Testis (tissue), 3 donors: Measurements from ENCODE around the gene CADPS. TPM values are rescaled to one million over a fixed set of nuclear protein-coding genes. Genes with fewer than 3 reads are reported as not detected.
A peak's percentile ranks its signal among the peaks of the same experiment; 100 is the strongest.

Source experiments
- DNase-seq: peaks from one replicate; pipeline ENCODE4 v3.0.0-alpha.2; 2019
- H3K27ac ChIP-seq, 2 donors: fragments of 200-600 bp; sonication (generic); one replicate each; pipeline ENCODE4 v1.5.1; 2019
- H3K27me3 ChIP-seq: fragments of 200-600 bp; sonication (generic); one replicate; pipeline ENCODE4 v1.5.1; 2019
- H3K36me3 ChIP-seq: fragments of 200-600 bp; sonication (generic); one replicate; pipeline ENCODE4 v1.5.1; 2017; ENCODE audit warnings: low read depth; ENCODE audit errors: missing control alignments
- H3K4me1 ChIP-seq: fragments of 200-600 bp; sonication (generic); one replicate; pipeline ENCODE4 v1.5.1; 2019
- H3K4me3 ChIP-seq, 2 donors: fragments of 200-600 bp; sonication (generic); one replicate each; pipeline ENCODE4 v1.5.1; 2017 to 2019
- H3K9me3 ChIP-seq: fragments of 200-600 bp; sonication (generic); one replicate; pipeline ENCODE4 v1.5.1; 2017
- POLR2A ChIP-seq: fragments of 450-650 bp; IDR thresholded peaks from one replicate; pipeline ENCODE4 v1.6.1; 2017; ENCODE audit warnings: antibody characterized with exemption, mild to moderate bottlenecking, moderate library complexity
- WGBS, 2 donors: methylation state at CpG; one replicate each; pipeline ENCODE4 v1.1.5; 2018; 5-methylcytosine and 5-hydroxymethylcytosine counted together
- intact Hi-C: fragments of 100-400 bp; cut with DNase I; formaldehyde crosslinking; loops from one replicate; pipeline ENCODE4 v1.15.1; 2023; ENCODE audit warnings: low total_unique reads
- polyA plus RNA-seq: library from polyadenylated mRNA; stranded (reverse); fragments of 350-450 nt; fragmentation: Illumina TruSeq; extraction: RNeasy Lipid Tissue Mini Kit (QIAGEN cat#74804); gene quantifications from one replicate; pipeline ENCODE4 v1.2.3, GENCODE V29; 2014; ENCODE audit warnings: low read depth, low replicate concordance; ENCODE audit not compliant: insufficient read depth
- total RNA-seq, 2 donors: library from RNA; depleted of rRNA; stranded (reverse); fragments of >200 nt; gene quantifications; one replicate each; pipeline ENCODE4 v1.2.3, GENCODE V29; 2016
- TF ChIP-seq, protein P1 (sequence below), 3 experiments: fragments of 450-650 bp in 2 of 3; fragments of 200-600 bp in 1 of 3; sonication (generic) in 1 of 3; IDR thresholded peaks; one replicate each; pipeline ENCODE4 v1.5.1; 2016 to 2019; ENCODE audit warnings: antibody characterized with exemption in 3 of 3, mild to moderate bottlenecking in 2 of 3, moderate library complexity in 1 of 3

The CADPS gene
- total and polyA plus RNA-seq, 3 donors from 2014 or later, result 8.6 to 56.4 (median 21.6) TPM

DNA sequence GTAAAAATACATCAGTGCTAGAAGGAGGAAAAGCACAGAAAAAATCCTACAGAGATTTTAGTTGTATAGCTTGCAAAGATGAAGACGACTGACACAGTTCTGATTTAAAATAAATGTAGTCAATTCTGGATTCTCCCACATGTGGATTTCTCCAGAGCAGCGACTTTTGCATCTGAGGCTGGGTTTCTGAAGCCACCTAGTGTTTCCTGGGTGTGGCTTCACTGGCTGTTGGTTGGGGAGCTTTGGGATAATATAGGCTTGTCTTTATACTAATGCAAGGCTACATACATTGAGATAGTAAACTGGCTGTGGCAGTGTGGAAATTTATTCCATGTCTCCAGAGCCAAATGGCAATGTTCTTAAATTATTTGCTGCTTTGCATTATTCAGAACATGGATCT, 343.7 kb downstream of the CADPS start:
- intact Hi-C loops, result no loop called here
- Histone ChIP-seq H3K9me3 (no peaks in the 10 kb centered on the region), H3K36me3 (no peaks in the 10 kb centered on the region), H3K4me3 (no peak overlapping the region), H3K27me3 (no peaks in the 10 kb centered on the region), H3K4me1 (no peaks in the 10 kb centered on the region), H3K27ac (no peak overlapping the region)
- WGBS, 2 donors, result 41 to 42% methylated on average over 2 of the region's 2 CpGs
- no peak for DNase-seq
- TF ChIP-seq POLR2A, result no peak
- TF ChIP-seq, protein P1, sequence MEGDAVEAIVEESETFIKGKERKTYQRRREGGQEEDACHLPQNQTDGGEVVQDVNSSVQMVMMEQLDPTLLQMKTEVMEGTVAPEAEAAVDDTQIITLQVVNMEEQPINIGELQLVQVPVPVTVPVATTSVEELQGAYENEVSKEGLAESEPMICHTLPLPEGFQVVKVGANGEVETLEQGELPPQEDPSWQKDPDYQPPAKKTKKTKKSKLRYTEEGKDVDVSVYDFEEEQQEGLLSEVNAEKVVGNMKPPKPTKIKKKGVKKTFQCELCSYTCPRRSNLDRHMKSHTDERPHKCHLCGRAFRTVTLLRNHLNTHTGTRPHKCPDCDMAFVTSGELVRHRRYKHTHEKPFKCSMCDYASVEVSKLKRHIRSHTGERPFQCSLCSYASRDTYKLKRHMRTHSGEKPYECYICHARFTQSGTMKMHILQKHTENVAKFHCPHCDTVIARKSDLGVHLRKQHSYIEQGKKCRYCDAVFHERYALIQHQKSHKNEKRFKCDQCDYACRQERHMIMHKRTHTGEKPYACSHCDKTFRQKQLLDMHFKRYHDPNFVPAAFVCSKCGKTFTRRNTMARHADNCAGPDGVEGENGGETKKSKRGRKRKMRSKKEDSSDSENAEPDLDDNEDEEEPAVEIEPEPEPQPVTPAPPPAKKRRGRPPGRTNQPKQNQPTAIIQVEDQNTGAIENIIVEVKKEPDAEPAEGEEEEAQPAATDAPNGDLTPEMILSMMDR (IDR thresholded peaks at IDR 0.05), result no peak

DNA sequence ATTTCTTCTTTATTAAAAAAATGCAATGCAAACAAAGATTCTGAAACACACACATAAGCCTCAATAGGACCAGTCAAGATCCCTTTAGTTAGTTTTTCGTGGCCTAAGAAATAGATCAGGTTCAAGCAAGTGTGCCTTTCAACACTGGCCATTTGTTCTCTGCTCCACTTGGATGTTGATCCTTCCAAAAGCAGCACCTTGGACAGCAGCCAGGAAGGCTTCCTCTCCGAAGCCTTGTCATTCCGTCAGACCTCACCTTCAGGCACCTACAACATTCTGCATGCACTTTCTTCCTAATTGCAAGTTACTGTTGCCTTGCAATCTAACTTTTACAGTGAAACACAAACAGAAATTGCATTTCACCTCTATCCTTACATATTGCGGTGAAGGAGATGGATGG, 346.0 kb downstream of the CADPS start:
- Histone ChIP-seq H3K4me1 (no peaks in the 10 kb centered on the region), H3K27ac (no peak overlapping the region), H3K36me3 (no peaks in the 10 kb centered on the region), H3K27me3 (no peaks in the 10 kb centered on the region), H3K4me3 (no peak overlapping the region), H3K9me3 (no peaks in the 10 kb centered on the region)
- WGBS, 2 donors, result 41 to 45% methylated on average over 4 of the region's 4 CpGs
- intact Hi-C loops, result no loop called here
- no peak for TF ChIP-seq POLR2A
- TF ChIP-seq, protein P1 (IDR thresholded peaks at IDR 0.05), result no peak
- DNase-seq, result peak; percentile 47

DNA sequence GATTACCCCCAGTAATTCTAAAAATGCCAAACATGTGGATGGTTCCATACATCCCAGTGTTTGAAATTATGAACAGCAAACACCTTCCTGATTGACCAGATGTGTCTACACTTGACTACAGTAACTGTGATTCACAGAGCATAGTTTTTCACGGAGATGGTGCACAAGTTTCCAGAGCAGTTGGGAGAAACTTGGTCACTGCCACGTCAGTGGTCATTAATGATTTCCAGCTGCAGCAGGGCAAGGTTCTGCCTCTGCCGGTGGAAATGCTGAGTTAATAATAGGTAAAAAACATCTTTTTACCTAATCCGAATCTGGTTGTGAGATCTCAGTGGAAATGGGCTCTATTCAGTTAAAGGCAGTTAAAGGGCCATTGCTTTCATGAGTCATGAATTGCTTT, 347.7 kb downstream of the CADPS start:
- intact Hi-C loops, result no loop called here
- Histone ChIP-seq H3K4me3 (no peak overlapping the region), H3K4me1 (no peaks in the 10 kb centered on the region), H3K27me3 (no peaks in the 10 kb centered on the region), H3K27ac (no peak overlapping the region), H3K36me3 (no peaks in the 10 kb centered on the region), H3K9me3 (no peaks in the 10 kb centered on the region)
- no peak for TF ChIP-seq POLR2A
- TF ChIP-seq, protein P1 (IDR thresholded peaks at IDR 0.05), result no peak
- 68 to 76% methylated on average over 3 to 4 of the region's 4 CpGs for WGBS, 2 donors
- DNase-seq, result no peak

DNA sequence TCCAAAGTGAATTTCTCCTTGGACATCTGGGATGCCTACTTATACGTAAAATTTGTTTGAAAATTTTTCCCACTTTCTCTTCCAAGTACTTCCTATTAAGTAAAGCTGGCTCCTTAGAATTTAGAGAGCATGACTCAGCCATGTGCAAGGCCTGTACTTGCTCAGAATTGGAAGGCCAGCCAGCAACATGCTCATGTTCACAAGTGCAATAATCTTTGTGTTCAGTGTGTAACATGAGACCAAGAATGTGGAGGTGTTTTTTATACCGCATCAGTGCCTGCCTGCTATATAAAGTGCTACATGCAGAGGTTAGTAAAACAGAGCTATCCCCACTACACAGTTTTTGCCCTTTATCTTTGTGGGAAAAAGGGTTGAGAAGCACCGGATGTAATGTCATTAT, 349.9 kb downstream of the CADPS start:
- no peaks in the 10 kb centered on the region for H3K9me3 ChIP-seq
- H3K4me1 ChIP-seq, result no peaks in the 10 kb centered on the region
- WGBS, 2 donors, result 74 to 75% methylated on average over 3 of the region's 3 CpGs
- no peak for DNase-seq
- no peaks in the 10 kb centered on the region for H3K36me3 ChIP-seq
- no peaks in the 10 kb centered on the region for H3K27me3 ChIP-seq
- H3K4me3 ChIP-seq, result no peak overlapping the region
- H3K27ac ChIP-seq, result no peak overlapping the region
- intact Hi-C loops, result no loop called here
- TF ChIP-seq, protein P1 (IDR thresholded peaks at IDR 0.05), result no peak
- no peak for TF ChIP-seq POLR2A

DNA sequence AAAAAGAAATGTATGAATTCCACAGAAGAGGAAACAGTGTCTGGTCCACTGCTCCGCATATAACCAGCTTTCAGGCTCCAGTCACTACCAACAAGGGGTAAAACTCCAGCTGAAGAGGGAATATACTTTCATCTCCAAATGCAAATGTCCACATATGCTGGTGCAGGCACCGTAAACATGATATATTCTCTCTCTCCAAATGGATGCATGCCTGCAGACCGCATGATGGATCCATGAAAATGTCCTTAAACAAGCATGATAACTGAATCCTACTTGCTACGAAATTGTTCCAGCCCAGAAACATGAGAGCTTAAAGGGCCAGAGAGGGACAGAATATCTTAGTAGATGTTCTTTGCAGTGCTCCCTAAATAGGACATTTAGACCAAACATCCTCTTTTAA, 351.5 kb downstream of the CADPS start:
- Histone ChIP-seq H3K27ac (no peak overlapping the region), H3K4me3 (no peak overlapping the region), H3K27me3 (no peaks in the 10 kb centered on the region), H3K4me1 (no peaks in the 10 kb centered on the region), H3K9me3 (no peaks in the 10 kb centered on the region), H3K36me3 (no peaks in the 10 kb centered on the region)
- no peak for DNase-seq
- intact Hi-C loops, result no loop called here
- 79 to 81% methylated on average over 4 of the region's 4 CpGs for WGBS, 2 donors
- TF ChIP-seq POLR2A, result no peak
- TF ChIP-seq, protein P1 (IDR thresholded peaks at IDR 0.05), result no peak
